ENCODE measurements around the gene NATD1. TPM values are rescaled to one million over a fixed set of nuclear protein-coding genes. Genes with fewer than 3 reads are reported as not detected.

Gene NATD1
- total and polyA plus RNA-seq, 2 of the 8 experiments (the other 6 are each of a cell fraction or from before 2014, with no cell fraction given) = 5.4 to 8.4 TPM

DNA sequence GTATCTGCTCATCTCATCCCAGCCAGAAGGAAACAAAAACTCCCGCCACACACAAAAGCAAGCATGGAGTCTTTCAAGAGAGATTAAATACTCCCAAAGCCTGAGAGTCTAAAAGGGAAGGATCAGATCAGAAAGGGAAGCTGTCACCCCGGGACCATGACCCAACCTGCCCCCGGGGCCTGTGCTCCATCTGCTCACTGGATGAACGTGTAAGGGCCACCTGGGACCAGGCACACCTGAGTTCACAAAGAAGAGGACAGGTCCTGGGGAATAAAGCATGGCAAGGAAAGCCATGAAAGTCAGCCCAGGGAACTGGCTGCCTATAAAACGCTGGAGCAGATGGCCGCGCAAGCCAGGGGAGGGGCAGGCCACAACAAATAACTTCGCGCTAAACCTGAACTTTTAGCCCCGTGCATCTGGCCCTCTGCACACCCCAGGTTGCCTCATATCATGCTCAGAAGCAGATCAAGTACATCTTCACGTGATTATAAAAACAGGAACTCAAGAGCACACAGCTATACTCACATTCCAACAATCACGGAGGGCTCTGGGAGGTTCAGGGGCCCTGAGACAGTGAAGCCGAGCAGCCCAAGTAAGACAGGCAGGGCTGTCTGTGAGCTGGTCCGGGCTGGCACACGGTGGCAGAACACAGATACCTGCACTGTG is 42.7 kb downstream of the NATD1 start (continued):
- TF ChIP-seq GABPA (IDR thresholded peaks at IDR 0.05; ENCODE audit: borderline replicate concordance, insufficient read depth, low read length) = no peak
- no peak for TF ChIP-seq JUND (IDR thresholded peaks at IDR 0.05; ENCODE audit: low read length)
- no peak for TF ChIP-seq CEBPB (IDR thresholded peaks at IDR 0.05; ENCODE audit: low read depth, low read length)
- TF ChIP-seq MAX (IDR thresholded peaks at IDR 0.05) = no peak
